Endothelial cell (in vitro differentiated cells): ENCODE measurements around the gene ATP6V1G3. TPM values are rescaled to one million over a fixed set of nuclear protein-coding genes. Genes with fewer than 3 reads are reported as not detected.

Source experiments
- DNase-seq: peaks from one replicate; pipeline ENCODE4 v3.0.0; 2021; ENCODE audit warnings: low spot score
- H3K27ac Mint-ChIP-seq: one replicate; pipeline ENCODE4 v1.8.0; 2021; ENCODE audit warnings: mixed read lengths, inconsistent platforms; ENCODE audit not compliant: unreplicated experiment
- H3K27me3 Mint-ChIP-seq: one replicate; pipeline ENCODE4 v1.8.0; 2021; ENCODE audit warnings: mild to moderate bottlenecking, moderate library complexity, mixed read lengths, inconsistent platforms; ENCODE audit not compliant: unreplicated experiment
- H3K36me3 Mint-ChIP-seq: one replicate; pipeline ENCODE4 v1.8.0; 2021; ENCODE audit warnings: mild to moderate bottlenecking, low read depth, mixed read lengths, inconsistent platforms; ENCODE audit not compliant: unreplicated experiment
- H3K4me1 Mint-ChIP-seq: one replicate; pipeline ENCODE4 v1.8.0; 2021; ENCODE audit warnings: mild to moderate bottlenecking, mixed read lengths, inconsistent platforms; ENCODE audit not compliant: unreplicated experiment
- H3K4me3 Mint-ChIP-seq: one replicate; pipeline ENCODE4 v1.8.0; 2021; ENCODE audit warnings: mild to moderate bottlenecking, mixed read lengths, inconsistent platforms; ENCODE audit not compliant: unreplicated experiment
- H3K9me3 Mint-ChIP-seq: one replicate; pipeline ENCODE4 v1.8.0; 2021; ENCODE audit warnings: mixed read lengths, inconsistent platforms; ENCODE audit not compliant: unreplicated experiment
- CTCF ChIP-seq: fragments of 200-600 bp; sonication (generic); IDR thresholded peaks from one replicate; pipeline ENCODE4 v1.5.0; 2021; ENCODE audit warnings: antibody characterized with exemption; ENCODE audit not compliant: unreplicated experiment
- total RNA-seq: library from RNA; stranded (reverse); fragmentation: NEBNext Ultra II Directional; extraction: Animal tissue kit (Norgen Biotek cat#: 25700); gene quantifications from one replicate; pipeline ENCODE4 v1.2.1, GENCODE V29; 2021; ENCODE audit not compliant: unreplicated experiment

Gene ATP6V1G3
- total RNA-seq, 1 donor from 2014 or later, result not detected

GRCh38 chr1:198494139-198494538 is 46.3 kb downstream of the ATP6V1G3 start:
- DNase-seq, result no peak
- Mint-ChIP-seq H3K36me3 (no peaks in the 10 kb centered on the region), H3K4me3 (no peak overlapping the region), H3K4me1 (peaks cover 25% of the 10 kb centered on the region), H3K27ac (no peak overlapping the region), H3K9me3 (no peaks in the 10 kb centered on the region), H3K27me3 (peaks cover 3% of the 10 kb centered on the region)
- TF ChIP-seq CTCF, result no peak

- no peak overlapping the region for H3K27ac Mint-ChIP-seq
Observed at GRCh38 chr1:198493329-198493728, 47.2 kb downstream of the ATP6V1G3 start.

GRCh38 chr1:198492872-198493271 is 47.6 kb downstream of the ATP6V1G3 start:
- peak overlapping the region; percentile 21 for H3K27ac Mint-ChIP-seq
- peaks cover 3% of the 10 kb centered on the region for H3K27me3 Mint-ChIP-seq
- no peak for DNase-seq
- peaks cover 25% of the 10 kb centered on the region for H3K4me1 Mint-ChIP-seq
- no peak for TF ChIP-seq CTCF
- H3K9me3 Mint-ChIP-seq, result no peaks in the 10 kb centered on the region
- no peak overlapping the region for H3K4me3 Mint-ChIP-seq
- no peaks in the 10 kb centered on the region for H3K36me3 Mint-ChIP-seq

More at GRCh38 chr1:198493329-198493728, 47.2 kb downstream of the ATP6V1G3 start:
- H3K27me3 Mint-ChIP-seq, result peaks cover 3% of the 10 kb centered on the region
- no peaks in the 10 kb centered on the region for H3K9me3 Mint-ChIP-seq
- H3K36me3 Mint-ChIP-seq, result no peaks in the 10 kb centered on the region
- peaks cover 25% of the 10 kb centered on the region for H3K4me1 Mint-ChIP-seq
- TF ChIP-seq CTCF, result no peak
- no peak for DNase-seq
- H3K4me3 Mint-ChIP-seq, result no peak overlapping the region

GRCh38 chr1:198491596-198491995 is 48.9 kb downstream of the ATP6V1G3 start:
- no peak for DNase-seq

GRCh38 chr1:198491028-198491427 is 49.5 kb downstream of the ATP6V1G3 start:
- H3K27ac Mint-ChIP-seq, result peak overlapping the region; percentile 89
- DNase-seq, result no peak
- TF ChIP-seq CTCF, result no peak
- H3K36me3 Mint-ChIP-seq, result no peaks in the 10 kb centered on the region
- peaks cover 3% of the 10 kb centered on the region for H3K27me3 Mint-ChIP-seq
- no peaks in the 10 kb centered on the region for H3K9me3 Mint-ChIP-seq
- H3K4me1 Mint-ChIP-seq, result peaks cover 25% of the 10 kb centered on the region
- H3K4me3 Mint-ChIP-seq, result no peak overlapping the region

More at GRCh38 chr1:198491596-198491995, 48.9 kb downstream of the ATP6V1G3 start:
- Mint-ChIP-seq H3K4me3 (no peak overlapping the region), H3K27ac (peak overlapping the region; percentile 87), H3K4me1 (peaks cover 25% of the 10 kb centered on the region), H3K9me3 (no peaks in the 10 kb centered on the region), H3K36me3 (no peaks in the 10 kb centered on the region), H3K27me3 (peaks cover 3% of the 10 kb centered on the region)
- no peak for TF ChIP-seq CTCF
